Amygdala (tissue), 56 donors: ENCODE results near the gene SORCS2.
A peak's percentile ranks its signal among the peaks of the same experiment; 100 is the strongest.

Experiments
- DNase-seq, 56 donors: peaks; one replicate each; lab custom pipeline; 2025; lab: John Stamatoyannopoulos, UW

The SORCS2 gene

GRCh38 chr4:7281691-7282665 is 89.6 kb downstream of the SORCS2 start:
- DNase-seq, result no peak

- no peak for DNase-seq
These were observed 90.6 kb downstream of the SORCS2 start for GRCh38 chr4:7282786-7283440.

DNA sequence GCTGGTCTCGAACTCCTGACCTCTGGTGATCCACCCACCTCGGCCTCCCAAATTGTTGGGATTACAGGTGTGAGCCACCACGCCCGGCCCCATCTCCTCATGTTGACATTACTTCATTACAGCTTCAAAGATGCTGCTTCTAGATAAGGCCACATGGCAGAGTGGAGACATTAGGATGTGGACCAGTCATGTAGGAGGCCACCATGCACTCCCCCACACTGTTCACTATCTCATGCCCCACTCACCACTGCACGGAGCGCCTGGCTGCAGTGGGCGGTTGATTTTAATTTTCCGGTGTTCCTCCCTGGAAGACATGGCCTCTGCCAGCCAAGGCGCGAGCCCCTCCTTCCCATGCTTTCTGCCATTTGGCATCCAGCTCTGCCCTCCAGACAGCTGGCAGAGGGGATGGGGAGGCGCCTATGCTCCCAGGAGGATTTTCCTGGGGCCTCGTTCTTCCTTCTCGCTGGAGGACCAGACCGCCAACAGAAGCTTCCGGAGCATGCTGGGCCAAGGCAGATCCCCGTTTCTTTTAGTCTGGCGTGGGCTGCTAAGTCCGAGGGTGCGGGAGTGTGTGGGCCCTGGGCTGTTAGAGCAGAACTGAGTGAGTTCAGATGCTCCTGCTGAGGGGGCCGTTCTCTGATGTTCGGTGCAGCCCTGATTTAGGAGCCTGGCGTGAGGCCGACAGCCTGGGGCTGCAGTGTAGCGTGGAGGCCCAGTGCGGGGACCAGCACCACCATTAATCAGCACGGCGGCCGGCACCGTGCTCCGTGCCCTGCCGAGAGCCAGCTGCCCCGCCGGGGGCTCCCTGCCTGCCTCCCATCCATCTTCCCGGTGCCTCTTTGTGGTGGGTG is 93.1 kb downstream of the SORCS2 start:
- peak in 27 of 56 donors; percentile 14 to 77 (median 40) for DNase-seq

DNA sequence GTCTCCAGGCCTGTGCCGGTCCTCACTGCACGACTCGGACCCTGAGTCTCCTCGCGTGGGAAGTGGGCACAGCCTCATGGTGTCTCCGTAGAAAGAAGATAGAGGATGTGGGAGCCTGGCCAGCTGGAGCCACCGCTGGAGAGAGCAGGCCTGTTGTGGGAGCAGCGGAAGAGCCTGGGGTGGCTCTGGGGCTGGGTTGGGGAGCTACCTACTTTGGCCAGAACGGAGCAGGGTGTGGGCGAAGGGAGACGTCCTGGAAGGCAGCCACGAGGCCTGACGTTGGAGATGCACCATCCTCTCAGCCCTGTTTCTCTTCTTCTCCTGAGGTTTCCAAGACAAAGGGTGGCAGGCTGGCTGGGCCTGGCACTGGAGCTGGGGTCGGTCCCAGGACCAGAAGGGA is 93.8 kb downstream of the SORCS2 start:
- no peak for DNase-seq

DNA sequence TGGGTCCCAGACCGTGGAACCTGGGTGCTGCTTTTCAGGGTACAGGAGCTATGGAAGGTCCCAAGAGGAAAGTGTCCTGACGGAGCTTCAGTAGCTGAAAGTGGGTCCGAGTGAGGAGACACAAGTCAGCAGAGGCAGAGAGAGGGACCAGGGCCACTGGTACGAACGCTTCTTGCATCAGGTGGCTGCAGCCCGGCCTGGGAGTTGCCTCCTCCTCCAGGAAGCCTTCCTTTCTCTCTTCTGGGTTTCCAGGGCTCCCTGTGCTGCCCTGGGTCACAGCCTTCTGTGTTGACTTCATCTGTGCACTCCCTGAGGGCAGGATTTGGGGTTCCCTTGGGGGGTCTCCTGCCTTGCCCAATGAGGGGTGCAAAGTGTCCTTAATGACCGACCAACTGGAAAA is 94.5 kb downstream of the SORCS2 start:
- no peak for DNase-seq

DNA sequence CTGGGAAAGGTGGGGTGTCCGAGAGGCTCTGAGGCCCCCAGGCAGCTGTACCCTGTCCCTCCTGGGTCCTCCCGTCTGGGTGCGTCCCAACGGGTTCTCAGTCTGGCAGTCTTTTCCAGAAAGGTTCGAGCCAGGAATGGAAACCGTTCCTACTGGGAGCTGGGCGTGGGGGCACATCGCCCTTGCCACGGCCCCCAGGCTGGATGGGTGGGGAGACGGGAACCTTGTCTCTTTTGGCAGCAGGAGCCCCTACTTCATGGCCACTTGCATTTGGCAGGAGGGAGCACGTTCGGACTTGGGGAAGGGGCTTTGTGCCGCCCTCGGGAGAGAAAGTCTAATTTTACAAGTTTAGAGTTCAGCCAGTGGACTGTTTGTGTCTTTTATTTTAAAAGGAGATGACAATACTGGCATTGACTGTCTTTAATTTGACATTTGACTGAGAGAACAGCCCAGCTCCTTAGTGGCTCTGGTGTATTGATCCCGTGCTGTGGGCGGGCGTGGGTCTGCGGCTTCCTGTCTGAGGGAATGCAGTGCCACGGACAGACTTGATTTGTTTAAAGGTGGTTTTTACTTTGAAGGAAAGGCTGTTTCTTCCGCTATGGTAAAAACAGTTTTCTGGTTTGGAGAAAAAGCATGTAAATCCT is 95.1 kb downstream of the SORCS2 start:
- no peak for DNase-seq

DNA sequence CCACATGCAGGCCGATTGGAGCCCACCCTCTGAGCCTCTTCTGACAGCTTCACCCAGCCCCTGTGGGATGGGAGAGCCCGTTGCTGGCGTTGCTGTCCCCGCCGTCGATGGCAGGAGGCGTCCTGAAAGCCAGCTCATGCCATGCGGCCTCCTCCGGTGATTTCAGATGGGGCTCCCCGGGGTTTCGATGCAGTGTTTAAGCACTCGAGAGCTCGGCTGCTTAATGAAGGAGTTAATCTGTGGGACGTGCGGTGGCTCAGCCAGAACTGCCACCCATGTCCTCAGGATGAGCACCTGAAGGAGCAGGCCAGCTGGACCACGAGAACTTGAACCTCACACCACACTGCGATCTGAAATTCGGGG is 95.6 kb downstream of the SORCS2 start:
- no peak for DNase-seq

GRCh38 chr4:7288751-7289523 is 96.6 kb downstream of the SORCS2 start:
- DNase-seq, result no peak

- DNase-seq, result no peak
These were observed 97.3 kb downstream of the SORCS2 start for GRCh38 chr4:7289589-7289988.

GRCh38 chr4:7291372-7292114 is 99.2 kb downstream of the SORCS2 start:
- DNase-seq, result peak in 42 of 56 donors; percentile 12 to 88 (median 64)

DNA sequence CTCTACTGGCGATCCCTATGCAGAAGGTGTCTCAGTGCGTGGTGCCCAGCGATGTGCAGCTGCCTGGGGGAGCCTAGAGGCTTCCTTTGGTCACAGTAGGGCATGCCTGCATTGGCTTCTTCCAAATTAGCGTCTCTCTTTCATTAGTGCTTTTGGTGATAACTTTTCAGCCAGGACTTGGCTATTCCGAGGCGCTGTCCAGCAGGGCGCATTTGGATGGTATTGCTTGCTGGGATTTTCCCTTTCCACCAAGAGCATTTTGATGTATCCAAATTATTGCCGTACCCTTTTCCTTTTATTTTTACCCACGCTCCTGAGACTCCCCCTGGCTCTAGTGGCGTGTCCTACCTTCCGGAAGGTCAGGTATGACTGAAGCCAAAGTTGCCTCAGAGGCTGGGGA is 101.4 kb downstream of the SORCS2 start:
- DNase-seq, result no peak

DNA sequence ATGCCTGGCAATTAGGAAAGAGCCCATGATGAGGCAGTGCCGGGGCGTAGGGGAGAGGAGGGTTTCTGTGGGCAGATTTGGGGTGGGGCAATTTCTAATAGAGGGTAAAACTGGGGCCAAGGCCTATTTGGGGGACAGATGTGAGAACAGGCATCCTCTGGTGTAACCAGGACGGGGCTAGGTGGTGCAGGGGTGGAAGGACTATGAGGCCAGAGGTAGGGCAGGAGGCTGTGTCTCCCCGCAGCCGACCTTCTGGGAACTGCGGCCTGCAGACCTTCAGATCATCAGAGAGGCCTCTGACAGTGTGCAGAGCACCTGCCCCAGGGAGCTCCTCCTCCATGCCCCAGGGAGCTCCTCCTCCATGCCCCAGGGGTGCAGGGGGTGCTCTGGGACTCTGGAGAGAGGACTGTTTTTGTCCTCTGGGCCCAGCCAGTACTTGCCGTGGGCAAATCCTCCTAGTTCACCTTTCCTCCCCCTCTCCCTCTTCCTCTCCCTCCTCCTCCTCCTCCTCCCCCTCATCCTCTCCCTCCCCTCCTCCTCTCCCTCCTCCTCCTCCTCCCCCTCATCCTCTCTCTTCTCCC is 101.9 kb downstream of the SORCS2 start:
- no peak for DNase-seq

GRCh38 chr4:7295197-7295910 is 103.0 kb downstream of the SORCS2 start:
- DNase-seq, result peak; percentile 38 to 96 (median 84)

DNA sequence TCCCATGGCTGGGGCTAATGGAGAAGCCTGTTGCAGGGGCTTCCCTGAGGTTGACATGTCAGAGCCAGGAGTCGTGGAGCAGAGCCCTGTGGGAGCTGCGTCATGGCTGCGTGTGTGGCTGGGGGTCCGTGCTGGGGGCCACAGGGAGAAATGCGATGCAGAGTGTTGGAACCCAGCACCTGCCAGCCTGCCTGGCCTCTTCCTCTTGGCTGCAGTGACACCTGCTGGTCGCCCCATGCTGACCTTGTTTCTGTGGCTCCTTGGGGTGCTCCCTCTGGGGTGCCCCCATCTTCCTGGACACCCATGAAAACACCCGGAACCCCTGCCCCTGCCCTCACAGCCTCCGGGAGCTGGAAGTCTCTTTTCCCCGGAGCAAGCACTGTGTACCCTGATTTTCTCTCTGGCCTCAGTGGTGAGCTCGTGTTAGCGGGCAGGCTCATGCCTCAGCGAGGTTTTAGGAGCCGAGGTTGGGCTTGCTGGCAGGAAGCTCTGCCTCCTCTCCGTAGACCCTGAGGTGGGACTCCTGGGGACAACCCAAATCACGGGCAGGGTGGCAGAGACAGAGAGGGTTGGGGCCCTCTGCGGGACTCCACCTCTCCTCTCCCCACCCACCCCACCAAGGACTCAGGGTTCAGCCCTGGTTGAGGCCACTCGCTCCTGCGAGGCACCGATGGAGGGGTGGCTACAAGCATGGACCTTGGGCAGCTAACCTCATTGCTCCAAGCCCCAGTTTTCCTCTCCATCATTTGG is 103.7 kb downstream of the SORCS2 start:
- peak in 37 of 56 donors; percentile 9 to 73 (median 42) for DNase-seq

DNA sequence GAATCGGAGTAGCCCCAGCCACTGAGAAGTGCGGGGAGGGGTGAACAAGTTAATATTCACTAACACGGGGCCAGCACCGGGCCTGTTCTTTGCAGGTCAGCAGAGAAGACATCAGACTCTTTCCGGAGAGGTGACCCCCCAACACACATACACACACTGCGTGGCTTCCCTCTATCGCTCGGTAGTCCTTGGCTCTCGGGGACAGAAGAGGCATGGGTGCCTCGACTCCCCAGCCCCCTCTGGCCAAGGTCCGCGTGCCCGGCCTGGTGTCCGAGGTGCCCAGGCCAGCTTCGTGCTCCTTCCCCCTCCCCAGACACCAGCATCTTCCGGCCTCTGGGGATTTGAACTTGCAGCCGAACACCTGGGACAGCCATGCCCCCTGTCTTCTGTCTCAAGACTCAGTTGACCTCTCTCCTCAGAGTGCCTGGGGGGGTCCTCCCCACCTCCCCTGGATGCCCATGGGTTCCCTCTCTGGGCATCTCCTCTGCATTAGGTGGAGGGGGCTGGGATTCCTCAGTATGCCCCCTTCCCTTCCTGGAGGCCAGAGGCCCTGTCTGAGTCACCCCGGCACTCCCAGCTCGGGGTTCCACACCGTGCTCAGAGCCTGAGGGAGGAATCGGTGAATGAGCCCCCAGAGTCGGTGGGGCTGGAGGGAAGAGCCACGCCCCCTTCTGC is 104.5 kb downstream of the SORCS2 start:
- DNase-seq, result no peak

DNA sequence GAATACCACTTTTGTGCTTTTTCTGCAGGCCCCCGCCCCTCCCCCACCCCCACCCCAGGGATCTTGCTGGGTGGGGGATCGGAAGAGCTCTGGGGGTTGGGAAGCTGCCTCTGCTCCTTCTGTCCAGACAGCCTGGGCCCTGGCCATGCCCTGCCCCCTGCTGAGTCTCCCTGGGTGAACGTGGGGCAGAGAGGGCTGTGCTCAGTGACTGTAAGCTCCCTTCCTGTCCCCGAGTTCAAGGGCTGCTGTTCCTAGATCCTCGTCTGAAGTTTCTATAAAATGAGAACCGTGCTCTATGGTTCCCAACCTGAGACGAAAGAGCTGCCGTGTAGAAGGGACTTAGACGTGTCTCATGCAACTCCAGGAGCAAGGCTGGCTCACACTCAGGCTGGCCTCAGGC is 105.0 kb downstream of the SORCS2 start:
- no peak for DNase-seq

GRCh38 chr4:7297881-7298280 is 105.5 kb downstream of the SORCS2 start:
- no peak for DNase-seq
